Naive thymus-derived CD4-positive, alpha-beta T cell (primary cell): Measurements from ENCODE around the gene CORO1C. TPM values are rescaled to one million over a fixed set of nuclear protein-coding genes. Genes with fewer than 3 reads are reported as not detected.
"Not testable (repeated sequence)": the region's sequence is repeated elsewhere in the genome, so short reads cannot be mapped to it uniquely, and the experiment has no call there.

Source experiments
- ATAC-seq: fragments of 150-1000 bp; cut with Tn5 transposase; 2 replicates; pipeline ENCODE4 v1.10.0; 2021; ENCODE audit warnings: mild to moderate bottlenecking, moderate library complexity
- CTCF ChIA-PET: fragments of 350-600 bp; sonication (Branson Sonifier 250); formaldehyde crosslinking; loops from one replicate; lab custom pipeline; 2021; ENCODE audit warnings: antibody characterized with exemption; lab: Charles Lee
- POLR2A ChIA-PET: fragments of 350-600 bp; sonication (Branson Sonifier 250); formaldehyde crosslinking; loops from one replicate; lab custom pipeline; 2021; ENCODE audit warnings: antibody characterized with exemption, inconsistent platforms; lab: Charles Lee
- DNase-seq, 9 donors: peaks; one replicate each; pipeline versions ENCODE4 v3.0.0 to v3.0.0-alpha.2; 2020 to 2022; ENCODE audit warnings: mixed read lengths in 1 of 9
- H3K27ac ChIP-seq: one replicate; pipeline ENCODE4 v1.7.0; 2013; ENCODE audit warnings: mild to moderate bottlenecking, low read depth, low read length, moderate library complexity
- H3K27me3 ChIP-seq, 2 donors: one replicate each; pipeline ENCODE4 v1.7.0; 2013; ENCODE audit warnings: low read length in 2 of 2, mild to moderate bottlenecking in 2 of 2, moderate library complexity in 2 of 2; ENCODE audit not compliant: control insufficient read depth in 2 of 2, insufficient read depth in 2 of 2
- H3K36me3 ChIP-seq, 3 experiments: 1 replicate in 2 of 3; 2 replicates in 1 of 3; pipeline ENCODE4 v1.7.0; 2013; ENCODE audit warnings: low read length in 3 of 3, mild to moderate bottlenecking in 3 of 3, moderate library complexity in 1 of 3; ENCODE audit not compliant: insufficient read depth in 3 of 3, control insufficient read depth in 2 of 3
- H3K4me1 ChIP-seq, 2 donors: one replicate each; pipeline ENCODE4 v1.7.0; 2013; ENCODE audit warnings: low read length in 2 of 2, mild to moderate bottlenecking in 2 of 2, moderate library complexity in 1 of 2; ENCODE audit not compliant: control insufficient read depth in 2 of 2, insufficient read depth in 2 of 2
- H3K4me3 ChIP-seq: 2 replicates; pipeline ENCODE4 v1.7.0; 2013; ENCODE audit warnings: mild to moderate bottlenecking, low read length
- H3K9me3 ChIP-seq, 3 experiments: 1 replicate in 2 of 3; 2 replicates in 1 of 3; pipeline ENCODE4 v1.7.0; 2013; ENCODE audit warnings: low read length in 3 of 3; ENCODE audit not compliant: control insufficient read depth in 2 of 3
- H3K27ac Mint-ChIP-seq, 9 donors: one replicate each; pipeline ENCODE4 v1.8.0; 2020 to 2022; ENCODE audit warnings: mixed read lengths in 9 of 9, mild to moderate bottlenecking in 8 of 9, moderate library complexity in 5 of 9, inconsistent platforms in 2 of 9
- H3K27me3 Mint-ChIP-seq, 5 donors: one replicate each; pipeline ENCODE4 v1.8.0; 2021 to 2022; ENCODE audit warnings: mixed read lengths in 5 of 5, mild to moderate bottlenecking in 1 of 5
- H3K36me3 Mint-ChIP-seq, 5 donors: one replicate each; pipeline ENCODE4 v1.8.0; 2020 to 2022; ENCODE audit warnings: mixed read lengths in 5 of 5, mild to moderate bottlenecking in 3 of 5, inconsistent platforms in 1 of 5
- H3K4me1 Mint-ChIP-seq, 7 donors: one replicate each; pipeline ENCODE4 v1.8.0; 2020 to 2022; ENCODE audit warnings: mixed read lengths in 7 of 7, mild to moderate bottlenecking in 3 of 7, inconsistent platforms in 1 of 7
- H3K4me3 Mint-ChIP-seq, 10 donors: one replicate each; pipeline ENCODE4 v1.8.0; 2020 to 2022; ENCODE audit warnings: mild to moderate bottlenecking in 10 of 10, mixed read lengths in 10 of 10, moderate library complexity in 6 of 10, inconsistent platforms in 2 of 10
- H3K9me3 Mint-ChIP-seq, 11 donors: one replicate each; pipeline ENCODE4 v1.8.0; 2020 to 2022; ENCODE audit warnings: mixed read lengths in 11 of 11, mild to moderate bottlenecking in 4 of 11, inconsistent platforms in 1 of 11, moderate library complexity in 1 of 11
- intact Hi-C, 2 donors: fragments of 100-400 bp; cut with micrococcal nuclease; formaldehyde crosslinking; loops; one replicate each; pipeline ENCODE4 v1.15.1; 2023
- polyA plus RNA-seq, 2 donors: library from polyadenylated mRNA; unstranded; fragments of 300-500 nt; fragmentation: Illumina TruSeq; gene quantifications; one replicate each; pipeline ENCODE4 v1.2.3, GENCODE V29; 2021
- total RNA-seq, 6 experiments: library from RNA in 5 of 6; stranded (reverse) in 5 of 6; gene quantifications; 1 replicate in 5 of 6; 2 replicates in 1 of 6; pipeline ENCODE4 v1.2.3 and lab custom pipeline; 2021 to 2026

Gene CORO1C
- total and polyA plus RNA-seq, 7 experiments from 2014 or later, result 2.5 to 71.8 (median 8.9) TPM

GRCh38 chr12:108772891-108773797, 41.8 kb upstream of the CORO1C start:
- H3K36me3 Mint-ChIP-seq, result no peaks in the 10 kb centered on the region
- ATAC-seq, result no peak
- H3K27me3 Mint-ChIP-seq, result peaks cover 5 to 10% (median 7%) of the 10 kb centered on the region in 5 donors
- H3K9me3 ChIP-seq, result no peaks in the 10 kb centered on the region
- no peak overlapping the region for H3K27ac ChIP-seq
- H3K27me3 ChIP-seq, result no peaks in the 10 kb centered on the region
- ChIA-PET CTCF (no interaction called here), POLR2A (no interaction called here)
- H3K4me1 ChIP-seq, result no peaks in the 10 kb centered on the region
- no peaks in the 10 kb centered on the region for H3K9me3 Mint-ChIP-seq
- peaks cover 0 to 6% (median 5%) of the 10 kb centered on the region in 7 donors for H3K4me1 Mint-ChIP-seq
- no peaks in the 10 kb centered on the region for H3K36me3 ChIP-seq
- intact Hi-C loops, result no loop called here
- DNase-seq, result no peak
- H3K27ac Mint-ChIP-seq, result no peak overlapping the region
- no peak overlapping the region for H3K4me3 ChIP-seq
- no peak overlapping the region for H3K4me3 Mint-ChIP-seq

- peak overlapping the region in 1 of 9 donors; percentile 9 for H3K27ac Mint-ChIP-seq
- Histone ChIP-seq H3K4me1 (no peaks in the 10 kb centered on the region), H3K27me3 (no peaks in the 10 kb centered on the region), H3K4me3 (no peak overlapping the region), H3K27ac (no peak overlapping the region), H3K9me3 (no peaks in the 10 kb centered on the region), H3K36me3 (no peaks in the 10 kb centered on the region)
- ATAC-seq (no peak), DNase-seq (no peak)
- intact Hi-C loops, result no loop called here
- H3K27me3 Mint-ChIP-seq, result peaks cover 6 to 11% (median 10%) of the 10 kb centered on the region in 5 donors
- H3K4me1 Mint-ChIP-seq, result peaks cover 0 to 10% (median 5%) of the 10 kb centered on the region in 7 donors
- H3K36me3 Mint-ChIP-seq, result no peaks in the 10 kb centered on the region
- ChIA-PET CTCF (interaction anchor here (0.6 kb wide), 1 partner anchor 161 kb away, joined by 3 read pairs; no protein-coding TSS in a partner anchor), POLR2A (no interaction called here)
- H3K9me3 Mint-ChIP-seq, result no peaks in the 10 kb centered on the region
- H3K4me3 Mint-ChIP-seq, result no peak overlapping the region
These were observed 40.9 kb upstream of the CORO1C start for GRCh38 chr12:108772247-108772646.

GRCh38 chr12:108771835-108772234, 40.5 kb upstream of the CORO1C start:
- H3K4me3 Mint-ChIP-seq, H3K36me3 Mint-ChIP-seq, H3K9me3 Mint-ChIP-seq, H3K9me3 ChIP-seq, ATAC-seq, POLR2A ChIA-PET, H3K27ac ChIP-seq, H3K36me3 ChIP-seq, H3K4me1 ChIP-seq, H3K4me3 ChIP-seq, H3K4me1 Mint-ChIP-seq, H3K27ac Mint-ChIP-seq, intact Hi-C loops, DNase-seq, H3K27me3 ChIP-seq: not testable (repeated sequence)
- peaks cover 6 to 11% (median 10%) of the 10 kb centered on the region in 5 donors for H3K27me3 Mint-ChIP-seq
- CTCF ChIA-PET, result interaction anchor here (0.6 kb wide), 1 partner anchor 31 kb away, joined by 3 read pairs; no protein-coding TSS in a partner anchor

GRCh38 chr12:108770963-108771362, 39.6 kb upstream of the CORO1C start:
- ATAC-seq, result no peak
- CTCF ChIA-PET, result no interaction called here
- POLR2A ChIA-PET, result no interaction called here

GRCh38 chr12:108770269-108770829, 39.0 kb upstream of the CORO1C start:
- Histone ChIP-seq H3K27me3 (no peaks in the 10 kb centered on the region), H3K4me3 (no peak overlapping the region), H3K27ac (no peak overlapping the region), H3K9me3 (no peaks in the 10 kb centered on the region), H3K4me1 (no peaks in the 10 kb centered on the region), H3K36me3 (no peaks in the 10 kb centered on the region)
- peaks cover 6 to 11% (median 10%) of the 10 kb centered on the region in 5 donors for H3K27me3 Mint-ChIP-seq
- ATAC-seq (no peak), DNase-seq (no peak)
- ChIA-PET POLR2A (interaction anchor here (1.3 kb wide), 1 partner anchor 12 kb away, joined by 3 read pairs; no protein-coding TSS in a partner anchor), CTCF (interaction anchor here (0.7 kb wide), 1 partner anchor 316 kb away, joined by 4 read pairs; no protein-coding TSS in a partner anchor)
- intact Hi-C loops, result no loop called here
- H3K4me1 Mint-ChIP-seq, result peaks cover 0 to 10% (median 5%) of the 10 kb centered on the region in 7 donors
- no peaks in the 10 kb centered on the region for H3K9me3 Mint-ChIP-seq
- H3K4me3 Mint-ChIP-seq, result no peak overlapping the region
- no peaks in the 10 kb centered on the region for H3K36me3 Mint-ChIP-seq
- no peak overlapping the region for H3K27ac Mint-ChIP-seq

More at GRCh38 chr12:108770963-108771362, 39.6 kb upstream of the CORO1C start:
- intact Hi-C loops, result no loop called here
- peaks cover 0 to 10% (median 5%) of the 10 kb centered on the region in 7 donors for H3K4me1 Mint-ChIP-seq
- Histone ChIP-seq H3K4me1 (no peaks in the 10 kb centered on the region), H3K36me3 (no peaks in the 10 kb centered on the region), H3K27me3 (no peaks in the 10 kb centered on the region), H3K27ac (no peak overlapping the region), H3K4me3 (no peak overlapping the region), H3K9me3 (no peaks in the 10 kb centered on the region)
- no peaks in the 10 kb centered on the region for H3K9me3 Mint-ChIP-seq
- no peak overlapping the region for H3K4me3 Mint-ChIP-seq
- H3K36me3 Mint-ChIP-seq, result no peaks in the 10 kb centered on the region
- peaks cover 6 to 11% (median 10%) of the 10 kb centered on the region in 5 donors for H3K27me3 Mint-ChIP-seq
- no peak for DNase-seq
- H3K27ac Mint-ChIP-seq, result no peak overlapping the region

GRCh38 chr12:108768591-108769500, 37.5 kb upstream of the CORO1C start:
- DNase-seq, result peak in 2 of 9 donors; percentile 8 to 11

More at GRCh38 chr12:108768591-108769500, 37.5 kb upstream of the CORO1C start:
- Mint-ChIP-seq H3K4me3 (peak overlapping the region in 6 of 10 donors; percentile 36 to 74 (median 54)), H3K36me3 (no peaks in the 10 kb centered on the region), H3K27ac (no peak overlapping the region), H3K27me3 (peaks cover 6 to 11% (median 10%) of the 10 kb centered on the region in 5 donors), H3K9me3 (no peaks in the 10 kb centered on the region), H3K4me1 (peaks cover 0 to 10% (median 5%) of the 10 kb centered on the region in 7 donors)
- Histone ChIP-seq H3K27me3 (no peaks in the 10 kb centered on the region), H3K4me1 (no peaks in the 10 kb centered on the region), H3K9me3 (no peaks in the 10 kb centered on the region), H3K36me3 (no peaks in the 10 kb centered on the region), H3K27ac (no peak overlapping the region), H3K4me3 (no peak overlapping the region)
- intact Hi-C loops, result no loop called here
- ATAC-seq, result peak; percentile 78
- ChIA-PET CTCF (interaction anchor here (0.6 kb wide), 1 partner anchor 30 kb away, joined by 4 read pairs; no protein-coding TSS in a partner anchor), POLR2A (interaction anchor here (1.3 kb wide), 1 partner anchor 11 kb away, joined by 3 read pairs; no protein-coding TSS in a partner anchor)
